Kidney (tissue), 14 donors: ENCODE results near the gene TTLL11. TPM values are rescaled to one million over a fixed set of nuclear protein-coding genes. Genes with fewer than 3 reads are reported as not detected.

Experiments
- DNase-seq, 5 donors: peaks; one replicate each; pipeline ENCODE4 v3.0.0-alpha.2; 2013 to 2020
- FAIRE-seq: peaks from 2 replicates; lab custom pipeline; 2012; peaks lifted over from hg19 to GRCh38; lab: Jason Lieb, UNC
- H3K27ac ChIP-seq, 2 donors: one replicate each; pipeline ENCODE4 v1.7.0; 2013; ENCODE audit warnings: low read depth in 2 of 2, low read length in 2 of 2, inconsistent platforms in 1 of 2
- H3K27me3 ChIP-seq: one replicate; pipeline ENCODE4 v1.7.1; 2013; ENCODE audit warnings: low read length, inconsistent platforms; ENCODE audit not compliant: control insufficient read depth, insufficient read depth
- H3K36me3 ChIP-seq, 3 donors: one replicate each; pipeline versions ENCODE4 v1.7.0 to v1.7.1; 2013; ENCODE audit warnings: low read length in 3 of 3, control low read depth in 1 of 3, inconsistent platforms in 1 of 3; ENCODE audit not compliant: insufficient read depth in 3 of 3, control insufficient read depth in 2 of 3
- H3K4me1 ChIP-seq, 3 donors: one replicate each; pipeline versions ENCODE4 v1.7.0 to v1.7.1; 2013; ENCODE audit warnings: low read length in 3 of 3, inconsistent platforms in 1 of 3, low read depth in 1 of 3; ENCODE audit not compliant: control insufficient read depth in 2 of 3, insufficient read depth in 2 of 3
- H3K4me3 ChIP-seq, 3 donors: one replicate each; pipeline versions ENCODE4 v1.7.0 to v1.8.1; 2013; ENCODE audit warnings: low read length in 3 of 3, control low read depth in 1 of 3, inconsistent platforms in 1 of 3
- H3K9ac ChIP-seq, 3 donors: one replicate each; pipeline versions ENCODE4 v1.7.0 to v1.7.1; 2013; ENCODE audit warnings: low read length in 3 of 3, control low read depth in 1 of 3, inconsistent platforms in 1 of 3
- H3K9me3 ChIP-seq, 3 donors: one replicate each; pipeline versions ENCODE4 v1.7.0 to v1.7.1; 2013; ENCODE audit warnings: low read length in 3 of 3, control low read depth in 1 of 3, inconsistent platforms in 1 of 3; ENCODE audit not compliant: control insufficient read depth in 2 of 3, insufficient read depth in 1 of 3
- intact Hi-C: fragments of 100-400 bp; cut with DNase I; formaldehyde crosslinking; loops from one replicate; pipeline ENCODE4 v1.11.1; 2022
- polyA plus RNA-seq: library from polyadenylated mRNA; stranded (reverse); fragments of 350-450 nt; fragmentation: Illumina TruSeq; extraction: RNeasy Lipid Tissue Mini Kit (QIAGEN cat#74804); gene quantifications from one replicate; pipeline ENCODE4 v1.2.3, GENCODE V29; 2014; ENCODE audit warnings: low read depth, low replicate concordance; ENCODE audit not compliant: insufficient read depth
- total RNA-seq: library from RNA; stranded (reverse); fragmentation: NEBNext Ultra II Directional; extraction: Animal tissue kit (Norgen Biotek cat#: 25700); gene quantifications from one replicate; pipeline ENCODE4 v1.2.1, GENCODE V29; 2021
- TF ChIP-seq, protein P1 (sequence below): IDR thresholded peaks from 3 replicates; pipeline ENCODE4 v1.5.1; 2012; ENCODE audit warnings: mild to moderate bottlenecking, moderate library complexity, borderline replicate concordance; ENCODE audit not compliant: insufficient read depth; ENCODE audit errors: extremely low read depth
- donor health status: control.
- donor health status: control.
- donor health status: control.
- donor health status: control.
- donor health status: control.
- donor health status: DM: yes; HTN: yes; CAD: no.
- donor health status: Normal renal cell carcinoma (clear cell type).

Gene TTLL11
- total and polyA plus RNA-seq, 2 donors from 2014 or later: 2.3 to 10.0 TPM

DNA sequence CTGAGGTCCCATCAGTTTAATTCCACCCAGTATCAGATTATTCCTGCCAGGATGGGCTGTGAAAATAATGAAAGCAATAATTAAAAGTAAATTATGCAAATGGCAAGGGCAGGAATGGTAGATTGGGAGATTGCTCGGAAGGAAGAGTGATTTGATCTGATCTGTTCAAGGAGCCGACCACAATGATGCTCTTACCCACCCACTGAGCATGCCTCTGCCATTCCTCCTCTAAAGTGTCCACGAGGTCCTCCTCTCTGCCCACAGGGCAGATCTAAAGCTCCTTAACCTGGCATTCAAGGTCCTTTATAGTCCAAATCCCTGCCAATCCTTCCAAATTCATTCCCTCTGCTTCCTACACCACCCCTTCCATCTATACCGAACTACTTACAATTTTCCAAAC lies 147.8 kb downstream of the TTLL11 start:
- Histone ChIP-seq H3K27ac (no peak overlapping the region), H3K36me3 (no peaks in the 10 kb centered on the region), H3K9ac (no peak overlapping the region), H3K27me3 (no peaks in the 10 kb centered on the region), H3K4me3 (no peak overlapping the region), H3K9me3 (no peaks in the 10 kb centered on the region), H3K4me1 (peaks cover 0 to 3% (median 0%) of the 10 kb centered on the region in 3 donors)
- no peak for DNase-seq
- intact Hi-C loops: no loop called here
- TF ChIP-seq, protein P1, sequence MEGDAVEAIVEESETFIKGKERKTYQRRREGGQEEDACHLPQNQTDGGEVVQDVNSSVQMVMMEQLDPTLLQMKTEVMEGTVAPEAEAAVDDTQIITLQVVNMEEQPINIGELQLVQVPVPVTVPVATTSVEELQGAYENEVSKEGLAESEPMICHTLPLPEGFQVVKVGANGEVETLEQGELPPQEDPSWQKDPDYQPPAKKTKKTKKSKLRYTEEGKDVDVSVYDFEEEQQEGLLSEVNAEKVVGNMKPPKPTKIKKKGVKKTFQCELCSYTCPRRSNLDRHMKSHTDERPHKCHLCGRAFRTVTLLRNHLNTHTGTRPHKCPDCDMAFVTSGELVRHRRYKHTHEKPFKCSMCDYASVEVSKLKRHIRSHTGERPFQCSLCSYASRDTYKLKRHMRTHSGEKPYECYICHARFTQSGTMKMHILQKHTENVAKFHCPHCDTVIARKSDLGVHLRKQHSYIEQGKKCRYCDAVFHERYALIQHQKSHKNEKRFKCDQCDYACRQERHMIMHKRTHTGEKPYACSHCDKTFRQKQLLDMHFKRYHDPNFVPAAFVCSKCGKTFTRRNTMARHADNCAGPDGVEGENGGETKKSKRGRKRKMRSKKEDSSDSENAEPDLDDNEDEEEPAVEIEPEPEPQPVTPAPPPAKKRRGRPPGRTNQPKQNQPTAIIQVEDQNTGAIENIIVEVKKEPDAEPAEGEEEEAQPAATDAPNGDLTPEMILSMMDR: no peak
- FAIRE-seq: no peak

- DNase-seq (no peak), FAIRE-seq (no peak)
- no peak overlapping the region for H3K9ac ChIP-seq
- no peaks in the 10 kb centered on the region for H3K9me3 ChIP-seq
- H3K27ac ChIP-seq: no peak overlapping the region
- no peaks in the 10 kb centered on the region for H3K27me3 ChIP-seq
- no peak overlapping the region for H3K4me3 ChIP-seq
- TF ChIP-seq, protein P1: no peak
- intact Hi-C loops: no loop called here
- no peaks in the 10 kb centered on the region for H3K36me3 ChIP-seq
- H3K4me1 ChIP-seq: peaks cover 0 to 3% (median 0%) of the 10 kb centered on the region in 3 donors
These were observed 148.4 kb downstream of the TTLL11 start for GRCh38 chr9:121944711-121945191.

DNA sequence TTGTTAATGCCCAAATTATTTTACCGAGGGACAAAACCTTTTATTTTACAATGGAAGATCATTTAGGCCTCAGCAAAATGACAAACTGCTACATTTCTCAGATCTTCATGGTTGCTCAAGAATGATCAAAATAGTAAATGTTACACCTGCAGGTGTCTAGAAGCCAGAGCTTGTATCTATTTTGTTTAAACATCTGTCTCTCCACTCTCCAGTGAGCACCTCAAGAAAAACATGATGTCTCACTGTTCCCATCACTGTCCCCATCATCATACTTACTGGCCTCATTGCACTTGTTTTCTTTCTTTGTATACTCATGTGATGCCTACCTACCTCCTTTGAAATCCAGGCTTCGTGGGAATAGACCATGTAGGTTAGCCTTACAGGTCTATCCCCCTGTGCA lies 149.6 kb downstream of the TTLL11 start:
- DNase-seq (no peak), FAIRE-seq (no peak)
- Histone ChIP-seq H3K4me3 (no peak overlapping the region), H3K9ac (no peak overlapping the region), H3K4me1 (peaks cover 0 to 3% (median 0%) of the 10 kb centered on the region in 3 donors), H3K27ac (no peak overlapping the region), H3K9me3 (no peaks in the 10 kb centered on the region), H3K27me3 (no peaks in the 10 kb centered on the region), H3K36me3 (no peaks in the 10 kb centered on the region)
- TF ChIP-seq, protein P1: no peak
- intact Hi-C loops: no loop called here

GRCh38 chr9:121942866-121943382 lies 150.2 kb downstream of the TTLL11 start:
- intact Hi-C loops: no loop called here
- Histone ChIP-seq H3K27me3 (no peaks in the 10 kb centered on the region), H3K9me3 (no peaks in the 10 kb centered on the region), H3K27ac (no peak overlapping the region), H3K4me1 (peaks cover 0 to 3% (median 0%) of the 10 kb centered on the region in 3 donors), H3K9ac (no peak overlapping the region), H3K36me3 (no peaks in the 10 kb centered on the region), H3K4me3 (no peak overlapping the region)
- FAIRE-seq (no peak), DNase-seq (no peak)
- TF ChIP-seq, protein P1: no peak
